T47D (cell line): ENCODE measurements around the gene MIEN1.

Experiments used
- DNase-seq, 2 experiments: peaks; one replicate each; pipeline versions ENCODE4 v3.0.0 to v3.0.0-alpha.2; 2011 to 2012; ENCODE audit warnings: low read depth in 1 of 2, low spot score in 1 of 2
- JUND ChIP-seq: IDR thresholded peaks from 2 replicates; pipeline ENCODE4 v1.6.1; 2012; ENCODE audit warnings: low read depth
- in situ Hi-C: cut with HindIII; loops from 2 replicates; pipeline ENCODE4 v1.10.0; 2016; ENCODE audit warnings: low sequenced_read_pairs, low pct_unique_long_range_greater_than_20kb

MIEN1 gene

DNA sequence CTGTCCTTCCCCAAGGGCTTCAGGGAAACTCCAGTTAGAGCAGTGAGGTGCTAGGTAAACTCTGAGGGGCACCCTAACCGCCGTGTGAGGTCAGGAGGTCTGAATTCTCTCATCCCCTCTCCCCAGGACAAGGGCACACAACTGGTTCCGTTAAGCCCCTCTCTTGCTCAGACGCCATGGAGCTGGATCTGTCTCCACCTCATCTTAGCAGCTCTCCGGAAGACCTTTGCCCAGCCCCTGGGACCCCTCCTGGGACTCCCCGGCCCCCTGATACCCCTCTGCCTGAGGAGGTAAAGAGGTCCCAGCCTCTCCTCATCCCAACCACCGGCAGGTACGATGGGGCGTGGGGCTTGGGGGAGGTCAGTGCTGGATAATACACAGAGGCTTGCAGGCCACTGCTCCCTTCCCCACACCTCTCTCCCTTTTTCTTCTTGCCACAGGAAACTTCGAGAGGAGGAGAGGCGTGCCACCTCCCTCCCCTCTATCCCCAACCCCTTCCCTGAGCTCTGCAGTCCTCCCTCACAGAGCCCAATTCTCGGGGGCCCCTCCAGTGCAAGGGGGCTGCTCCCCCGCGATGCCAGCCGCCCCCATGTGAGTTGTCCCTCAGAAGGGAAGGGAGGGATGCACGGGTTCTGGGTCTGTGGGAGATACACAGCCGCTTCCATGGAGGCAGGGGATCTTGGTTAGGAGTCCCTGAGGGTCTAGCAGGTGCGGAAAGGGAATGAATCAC is 12.0 kb upstream of the MIEN1 start:
- in situ Hi-C loops, result no loop called here
- no peak for TF ChIP-seq JUND
- no peak for DNase-seq

DNA sequence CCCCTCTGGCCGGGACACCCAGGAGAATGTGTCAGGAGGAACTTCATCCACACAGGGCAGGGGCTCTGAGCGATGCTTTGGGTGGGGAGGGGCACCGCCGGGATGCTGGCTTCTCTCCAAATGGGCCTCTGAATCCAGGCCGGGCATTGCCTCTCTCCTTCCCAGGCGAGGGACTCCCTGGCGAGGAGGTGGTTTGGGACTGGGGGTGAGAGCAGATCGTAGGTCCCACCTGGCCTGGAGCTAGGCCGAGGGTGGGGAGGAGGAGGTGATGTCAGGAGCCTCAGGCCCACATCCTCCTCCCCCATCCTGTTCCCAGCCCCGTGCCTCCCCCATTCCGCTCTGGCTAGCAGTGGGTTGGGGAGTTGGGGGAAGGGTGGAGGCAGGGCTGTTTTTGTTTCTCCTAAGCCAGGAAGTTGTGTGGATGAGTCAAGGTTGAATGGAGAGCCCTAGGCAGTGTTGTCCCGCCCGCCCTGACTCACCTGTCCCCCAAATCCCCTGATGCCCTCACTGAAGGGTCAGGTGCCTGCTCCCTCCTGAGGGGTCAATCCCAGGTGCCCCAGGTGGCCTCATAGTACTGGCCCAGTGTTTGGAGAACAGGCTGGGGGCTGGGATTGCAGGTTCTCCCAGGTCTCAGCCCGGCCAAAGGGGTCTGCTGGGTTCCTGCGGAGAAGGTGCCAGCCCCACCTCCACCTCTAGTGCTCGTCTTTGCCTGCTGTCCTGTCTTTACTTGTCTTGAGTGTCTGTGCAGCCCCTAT is 10.2 kb upstream of the MIEN1 start:
- in situ Hi-C loops, result no loop called here
- peak in 1 of 2 experiments; percentile 44 for DNase-seq

GRCh38 chr17:39739885-39740356 is 9.6 kb upstream of the MIEN1 start:
- TF ChIP-seq JUND, result no peak
- peak in 1 of 2 experiments; percentile 51 for DNase-seq
- in situ Hi-C loops, result no loop called here

More for the DNA sequence above, 10.2 kb upstream of the MIEN1 start:
- TF ChIP-seq JUND, result no peak

DNA sequence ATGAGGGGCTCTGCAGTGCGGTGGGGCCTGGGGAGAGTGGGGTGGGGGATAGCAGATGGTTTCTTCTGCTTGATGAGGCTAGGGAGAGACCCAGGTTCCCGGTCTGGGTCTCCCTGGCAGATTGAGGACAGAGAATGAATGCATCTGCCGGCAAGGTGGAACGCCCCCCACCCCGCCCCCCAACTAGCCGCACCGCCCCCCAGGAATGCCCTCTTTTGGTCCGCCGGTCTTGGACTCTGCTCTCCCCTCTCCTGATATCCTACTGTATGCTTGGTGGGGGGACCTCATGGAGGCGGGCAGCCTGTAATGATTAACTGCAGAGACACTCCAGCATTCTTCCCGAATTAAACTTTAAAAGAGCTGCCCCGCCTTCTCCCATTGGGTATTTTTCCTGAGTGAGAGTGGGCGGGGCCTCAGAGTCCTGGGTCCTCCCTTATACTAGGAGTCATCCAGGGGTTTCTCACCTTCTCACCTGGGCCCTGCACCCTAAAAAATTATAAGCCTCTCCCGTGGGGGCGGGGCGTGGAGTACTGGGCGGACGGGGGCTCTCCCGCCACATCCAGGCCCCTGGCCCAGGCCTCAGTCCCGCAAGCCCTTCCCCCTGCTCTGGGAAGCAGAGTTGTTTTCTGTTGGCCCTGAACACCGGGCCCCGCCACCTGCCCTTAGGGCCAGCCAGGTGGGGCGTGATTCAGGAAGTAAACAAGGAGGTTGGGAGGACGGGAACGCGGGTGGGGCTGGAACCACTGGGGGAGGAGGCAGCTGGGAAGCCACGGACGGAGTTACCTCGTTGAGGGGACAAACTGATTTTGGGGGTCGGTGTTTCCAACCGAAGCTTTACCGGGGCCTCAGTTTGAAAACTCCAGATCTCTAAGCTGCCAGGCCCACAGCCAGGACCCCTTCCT is 8.9 kb upstream of the MIEN1 start:
- peak; percentile 90 to 93 for DNase-seq
- in situ Hi-C loops, result no loop called here
- no peak for TF ChIP-seq JUND

- in situ Hi-C loops, result no loop called here
- peak in 1 of 2 experiments; percentile 88 for DNase-seq
- TF ChIP-seq JUND, result no peak
Observed at GRCh38 chr17:39738568-39738901, 8.2 kb upstream of the MIEN1 start.

DNA sequence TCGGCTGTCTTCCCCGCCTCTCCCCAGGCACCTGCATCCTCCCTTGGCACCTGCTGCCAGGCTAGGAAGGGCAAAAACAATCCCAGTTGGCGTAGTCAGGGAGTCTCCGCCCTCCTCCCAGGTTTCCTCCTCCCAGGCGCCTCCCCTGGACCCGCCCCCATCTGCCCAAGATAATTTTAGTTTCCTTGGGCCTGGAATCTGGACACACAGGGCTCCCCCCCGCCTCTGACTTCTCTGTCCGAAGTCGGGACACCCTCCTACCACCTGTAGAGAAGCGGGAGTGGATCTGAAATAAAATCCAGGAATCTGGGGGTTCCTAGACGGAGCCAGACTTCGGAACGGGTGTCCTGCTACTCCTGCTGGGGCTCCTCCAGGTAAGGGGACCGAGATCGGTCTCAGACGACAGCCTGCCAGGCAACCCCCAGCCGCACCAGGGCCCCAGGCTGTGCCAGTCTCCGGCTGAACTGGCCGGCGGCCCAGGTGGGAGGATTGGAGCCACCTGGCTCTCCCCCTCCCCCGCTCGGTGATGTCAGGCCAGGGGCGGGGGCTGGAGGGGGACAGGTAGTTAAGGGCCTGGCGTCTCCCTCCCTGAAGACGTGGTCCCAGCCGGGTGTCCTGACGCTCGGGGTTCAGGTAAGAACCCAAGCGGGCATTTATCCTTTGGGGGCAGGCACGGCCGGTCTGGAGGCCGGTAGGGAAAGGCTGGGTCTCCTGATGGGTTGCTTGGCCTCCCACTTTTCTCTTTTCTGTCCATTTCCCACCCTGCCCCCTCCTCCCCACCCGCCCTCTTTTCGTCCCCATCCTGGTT is 7.6 kb upstream of the MIEN1 start, which contains the start of gene GRB7:
TSS of gene GRB7 (plus strand) at position 179 of the 808 bp plus-strand sequence. CDS start 4,364 bp downstream, outside the sequence.
- DNase-seq, result peak; percentile 95 to 97
- in situ Hi-C loops, result no loop called here
- TF ChIP-seq JUND, result no peak

GRCh38 chr17:39737206-39737759 is 7.0 kb upstream of the MIEN1 start:
- in situ Hi-C loops, result no loop called here
- TF ChIP-seq JUND, result no peak
- DNase-seq, result no peak

GRCh38 chr17:39736319-39737165 is 6.2 kb upstream of the MIEN1 start:
- DNase-seq, result peak in 1 of 2 experiments; percentile 74
- TF ChIP-seq JUND, result no peak
- in situ Hi-C loops, result no loop called here

DNA sequence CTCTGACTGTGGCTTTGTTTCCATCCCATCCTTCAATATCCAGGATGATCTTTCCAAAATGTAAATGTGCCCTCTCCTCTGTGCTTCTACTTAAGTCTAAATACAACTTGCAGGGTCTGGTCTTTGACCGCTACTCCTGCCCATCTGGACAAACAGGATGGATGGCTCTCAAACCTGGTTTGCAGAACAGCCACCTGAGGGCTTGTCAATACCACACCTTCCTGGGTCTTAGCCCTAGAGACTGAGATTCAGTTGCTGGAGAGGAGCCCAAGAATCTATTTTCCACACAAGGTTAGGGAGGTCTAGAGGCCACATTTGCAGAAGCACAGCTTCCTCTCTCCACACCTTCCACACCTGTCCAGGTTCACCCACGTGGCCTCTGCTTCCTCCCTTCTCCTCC is 5.5 kb upstream of the MIEN1 start:
- in situ Hi-C loops, result no loop called here
- no peak for TF ChIP-seq JUND
- peak in 1 of 2 experiments; percentile 91 for DNase-seq

- no peak for DNase-seq
- TF ChIP-seq JUND, result no peak
- in situ Hi-C loops, result no loop called here
Observed at GRCh38 chr17:39732586-39732985, 2.3 kb upstream of the MIEN1 start.

DNA sequence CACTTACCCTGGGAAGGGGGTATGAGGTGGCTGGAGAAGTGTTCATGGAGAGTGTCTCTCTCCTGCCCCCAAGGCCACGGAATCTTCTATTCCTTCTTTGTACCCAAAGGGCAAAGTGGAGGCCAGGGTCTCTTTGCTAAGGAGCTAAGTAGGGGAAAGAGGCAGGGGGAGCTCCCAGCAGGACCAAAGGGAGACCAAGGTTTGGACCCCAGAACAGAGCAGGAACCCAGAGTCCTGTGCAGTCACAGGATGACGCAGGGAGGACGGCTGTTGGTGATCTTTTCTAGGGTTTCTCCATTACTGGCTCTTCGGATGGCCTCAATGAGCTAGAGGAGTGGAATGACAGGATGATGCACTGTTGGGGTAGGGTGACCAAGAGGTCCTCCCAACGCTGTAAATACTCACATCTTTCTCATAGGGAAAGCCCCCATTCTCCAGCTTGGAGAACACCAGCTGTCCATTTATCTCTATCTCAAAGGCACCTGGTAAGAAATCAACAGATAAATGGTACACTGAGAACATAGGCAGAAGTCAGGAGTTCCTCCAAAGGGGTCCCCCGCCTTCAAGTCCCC is 966 bp downstream of the MIEN1 start:
- DNase-seq, result no peak
- TF ChIP-seq JUND, result no peak
- in situ Hi-C loops, result no loop called here
